Measurements from ENCODE around the gene ELF1.

DNA sequence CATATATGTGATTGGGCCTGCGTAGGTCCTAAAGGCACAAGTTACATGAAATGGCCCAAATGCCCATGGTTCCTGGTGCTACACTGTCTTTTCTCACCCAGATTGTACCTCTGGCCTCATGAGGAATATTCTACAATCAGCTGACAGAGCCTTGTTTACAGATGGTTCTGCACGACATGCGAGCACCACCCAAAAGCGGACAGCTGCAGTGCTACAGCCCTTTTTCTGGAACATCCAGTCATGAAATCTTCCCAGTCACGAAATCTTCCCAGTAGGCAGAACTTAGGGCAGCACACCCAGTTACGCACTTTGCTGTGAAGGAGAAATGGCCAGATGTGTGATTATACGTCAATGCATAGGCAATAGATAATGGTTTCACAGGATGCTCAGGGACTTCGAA, 7.7 kb upstream of the ELF1 start:
- TF ChIP-seq POLR2A (IDR thresholded peaks at IDR 0.05): no peak
- TF ChIP-seq CTCF (IDR thresholded peaks at IDR 0.05): no peak

Measured in uterus (tissue), 2 donors.